GM19193 (cell line): Measurements from ENCODE around the gene SOX8.

Experiments
- POLR2A ChIP-seq: IDR thresholded peaks from 4 replicates; pipeline ENCODE4 v1.6.1; 2011; ENCODE audit not compliant: insufficient read depth, insufficient read length; ENCODE audit errors: extremely low read depth

The SOX8 gene

GRCh38 chr16:1034230-1035065, 52.9 kb downstream of the SOX8 start:
- no peak for TF ChIP-seq POLR2A

- no peak for TF ChIP-seq POLR2A
Observed at GRCh38 chr16:1035066-1035415, 53.5 kb downstream of the SOX8 start.

- TF ChIP-seq POLR2A = no peak
Observed at GRCh38 chr16:1036166-1036565, 54.6 kb downstream of the SOX8 start.
